NCI-H460 (cell line): ENCODE data around the gene SLC35F3. TPM values are rescaled to one million over a fixed set of nuclear protein-coding genes. Genes with fewer than 3 reads are reported as not detected.
"Not testable (repeated sequence)": the region's sequence is repeated elsewhere in the genome, so short reads cannot be mapped to it uniquely, and the experiment has no call there.

ENCODE experiments used
- DNase-seq: peaks from one replicate; pipeline ENCODE4 v3.0.0-alpha.2; 2016; ENCODE audit warnings: low read depth; ENCODE audit errors: extremely low read depth
- total RNA-seq: library from RNA; depleted of rRNA; stranded (reverse); fragments of >200 nt; shearing (Covaris generic); gene quantifications from 2 replicates; pipeline ENCODE4 v1.2.3, GENCODE V29; 2014

SLC35F3 gene
- total RNA-seq, 1 experiment from 2014 or later = 3.5 TPM

DNA sequence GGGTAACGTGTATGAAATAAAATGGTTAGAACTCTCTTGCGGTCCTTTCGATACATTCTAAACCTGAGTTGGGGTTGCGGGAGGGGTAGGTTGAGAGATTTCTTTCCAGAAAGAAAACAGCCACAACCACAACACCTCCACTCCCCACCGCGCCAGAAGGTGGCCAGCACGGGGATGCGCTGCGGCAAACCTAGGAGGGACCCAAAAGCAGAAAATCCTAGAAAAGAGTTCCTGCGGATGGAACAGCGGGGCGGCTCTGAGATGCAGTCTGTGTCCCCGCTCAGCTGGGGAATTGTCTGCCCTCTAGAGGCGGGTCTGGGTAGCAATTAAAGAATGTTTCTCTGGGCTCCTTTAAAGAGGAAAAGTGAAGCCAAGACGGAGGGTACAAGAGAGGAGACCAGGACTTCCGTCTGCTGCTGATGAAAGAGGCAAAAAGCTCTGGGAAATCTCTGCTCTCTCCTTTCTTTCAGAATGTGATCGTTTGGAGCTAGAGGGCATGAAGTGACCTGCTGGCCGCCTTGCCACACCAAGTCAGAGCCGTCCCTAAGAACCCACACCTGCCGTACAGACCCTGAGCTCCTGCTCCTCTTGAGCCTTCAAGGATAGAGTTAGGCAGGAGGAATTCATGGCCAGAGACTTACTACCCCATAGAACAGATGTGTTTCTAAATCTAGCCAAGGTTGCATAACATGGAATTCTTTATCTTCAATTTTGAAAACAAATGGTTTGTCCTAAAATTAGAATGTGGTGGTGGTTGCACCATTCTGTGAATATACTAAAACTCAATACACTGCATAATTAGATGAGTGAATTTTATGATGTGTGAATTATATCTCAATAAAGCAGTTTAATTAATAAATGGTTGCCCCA, 422.3 kb downstream of the SLC35F3 start:
- peak; percentile 75 for DNase-seq

DNA sequence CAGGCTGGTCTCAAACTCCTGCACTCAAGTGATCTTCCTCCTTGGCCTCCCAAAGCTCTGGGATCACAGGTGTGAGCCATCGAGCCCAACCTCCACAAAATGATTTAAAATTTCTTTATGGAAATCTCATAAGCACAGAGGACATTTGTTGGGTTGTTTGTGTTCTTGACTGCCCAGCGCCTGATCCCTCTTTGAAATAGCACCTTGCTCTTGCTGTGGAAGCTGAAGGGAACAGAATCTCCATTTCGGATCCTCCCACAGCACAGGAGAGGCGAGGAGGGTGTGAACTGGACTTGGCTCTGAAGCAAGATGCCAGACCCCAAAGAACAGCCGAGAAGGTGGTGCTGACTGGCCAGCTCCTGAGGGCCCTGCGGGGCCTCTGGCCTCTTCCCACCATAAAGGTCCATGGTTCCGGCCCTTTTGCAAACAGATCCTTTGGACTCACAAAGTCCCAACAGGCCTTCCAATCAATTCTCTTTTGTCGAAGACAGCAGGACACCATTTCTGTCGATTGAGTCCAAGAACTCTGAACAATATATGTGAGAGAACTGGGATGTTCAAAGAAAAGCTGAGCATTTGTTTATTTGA, 423.2 kb downstream of the SLC35F3 start:
- DNase-seq = no peak

DNA sequence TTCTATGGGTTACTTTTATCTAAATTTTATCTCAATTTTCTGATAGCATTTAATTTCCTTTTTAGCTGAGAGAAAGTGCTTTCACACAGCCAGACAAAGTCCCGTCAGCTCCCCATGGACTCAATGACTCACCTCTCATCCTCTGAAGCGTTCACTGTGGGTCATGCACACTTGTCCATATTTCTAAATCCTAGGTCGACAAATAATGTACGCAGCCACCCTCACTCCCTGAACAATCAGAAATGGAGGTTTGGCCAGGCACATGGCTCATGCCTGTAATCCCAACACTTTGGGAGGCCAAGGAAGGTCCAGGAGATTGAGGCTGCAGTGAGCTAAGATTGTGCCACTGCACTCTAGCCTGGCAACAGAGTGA, 426.4 kb downstream of the SLC35F3 start:
- peak; percentile 26 for DNase-seq

DNA sequence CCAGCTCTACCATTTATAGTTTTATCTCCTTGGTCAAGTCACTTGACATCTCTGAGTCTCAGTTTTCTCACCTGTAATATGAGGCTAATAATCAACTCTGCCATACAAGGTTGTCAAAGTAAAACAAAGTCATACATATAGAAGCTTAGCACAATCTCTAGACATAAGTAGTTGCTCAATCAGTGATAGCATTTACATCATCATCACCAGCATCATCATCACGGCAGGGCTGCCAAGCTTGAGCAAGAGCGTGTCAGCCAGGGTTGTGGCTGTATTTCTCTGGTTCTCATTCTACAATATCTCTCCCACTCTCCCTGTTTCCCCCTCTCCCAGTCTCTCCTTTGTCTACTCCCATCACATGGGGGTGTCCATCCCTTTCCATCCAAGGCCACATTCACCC, 427.0 kb downstream of the SLC35F3 start:
- DNase-seq = peak; percentile 72

DNA sequence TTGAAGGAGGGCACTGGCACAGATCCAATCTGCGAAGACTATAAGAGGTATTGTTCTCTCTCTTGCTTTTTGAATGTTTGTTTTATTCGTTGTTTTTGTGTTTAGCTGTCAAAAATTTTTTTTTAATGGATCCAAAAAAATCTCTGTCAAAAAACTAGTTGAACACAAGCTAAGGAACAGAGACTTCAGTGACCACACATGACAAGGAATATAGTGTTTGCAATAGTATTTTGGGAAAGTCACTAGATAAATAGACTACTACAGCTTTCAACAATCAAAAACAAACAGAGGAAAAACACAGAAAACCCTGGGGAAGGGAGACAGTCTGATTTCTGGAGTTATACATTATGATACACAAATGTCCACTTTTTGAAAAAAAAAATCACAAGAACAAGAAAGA, 431.9 kb downstream of the SLC35F3 start:
- DNase-seq = no peak

DNA sequence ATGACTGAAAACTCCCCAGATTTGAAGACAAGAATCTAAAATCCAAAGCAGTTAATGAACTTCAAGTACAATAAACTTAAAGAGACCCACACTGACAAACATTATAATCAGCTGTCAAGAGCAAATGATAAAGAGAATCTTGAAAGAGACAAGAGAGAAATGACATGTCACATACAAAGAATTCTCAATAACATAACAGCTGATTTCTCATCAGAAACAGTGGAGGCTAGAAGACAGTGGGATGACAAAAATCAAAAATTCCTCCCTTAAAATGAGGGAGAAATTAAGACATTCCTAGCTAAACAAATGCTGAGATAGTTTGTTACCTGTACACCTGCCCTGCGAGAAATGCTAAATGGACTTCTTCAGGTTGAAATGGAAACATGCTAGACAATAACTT, 432.8 kb downstream of the SLC35F3 start:
- no peak for DNase-seq

DNA sequence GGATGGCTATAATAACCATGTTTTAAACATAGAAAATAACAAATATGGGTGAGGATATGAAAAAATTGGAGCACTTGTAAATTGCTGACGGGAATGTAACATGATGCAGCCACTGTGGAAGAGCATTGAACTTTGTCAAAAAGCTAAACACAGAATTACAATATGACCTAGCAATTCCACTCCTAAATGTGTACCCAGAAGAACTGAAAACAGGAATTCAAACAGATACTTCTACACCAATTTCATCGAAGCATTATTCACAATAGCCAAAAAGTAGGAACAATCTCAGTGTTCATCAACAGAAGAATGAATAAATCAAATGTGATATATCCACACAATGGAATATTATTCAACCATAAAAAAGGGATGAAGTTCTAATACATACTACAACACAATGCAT, 436.1 kb downstream of the SLC35F3 start:
- DNase-seq = no peak

DNA sequence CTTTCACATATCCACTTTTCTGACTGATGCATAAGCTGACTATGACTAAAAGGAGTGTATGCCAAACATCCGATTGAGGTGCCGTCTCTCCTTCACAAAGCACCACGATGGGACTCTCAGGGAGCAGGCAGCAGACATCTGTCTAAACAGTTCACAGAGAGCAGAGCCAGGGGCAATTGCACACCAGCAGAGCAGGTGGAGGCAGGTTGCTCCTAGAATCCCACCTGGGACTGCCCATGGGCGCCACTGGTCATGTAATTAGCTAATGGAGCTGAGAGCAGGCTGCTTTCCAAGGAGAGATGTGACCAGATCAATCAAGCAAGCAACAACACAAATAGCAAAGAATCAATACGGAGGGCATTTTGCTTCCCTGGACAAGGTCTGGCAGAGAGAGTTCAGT, 438.3 kb downstream of the SLC35F3 start:
- no peak for DNase-seq

DNA sequence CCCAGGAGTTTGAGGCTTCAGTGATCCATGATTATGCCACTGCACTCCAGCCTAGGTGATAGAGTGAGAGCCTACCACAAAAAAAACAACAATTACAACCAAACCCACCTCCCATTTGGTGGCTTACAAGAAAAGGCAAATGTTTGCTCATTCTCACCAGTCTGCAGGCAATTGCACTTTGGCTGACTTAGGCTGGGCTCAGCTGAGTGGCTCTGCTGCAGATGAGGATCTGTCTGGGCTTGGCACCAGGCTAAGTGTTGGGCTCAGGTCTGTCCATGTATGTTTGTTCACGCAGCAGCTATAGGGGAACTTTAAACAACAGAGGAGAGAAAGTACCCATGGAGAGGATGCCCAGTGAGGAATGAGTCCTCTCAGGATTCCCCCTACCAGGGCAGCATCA, 440.8 kb downstream of the SLC35F3 start:
- no peak for DNase-seq

DNA sequence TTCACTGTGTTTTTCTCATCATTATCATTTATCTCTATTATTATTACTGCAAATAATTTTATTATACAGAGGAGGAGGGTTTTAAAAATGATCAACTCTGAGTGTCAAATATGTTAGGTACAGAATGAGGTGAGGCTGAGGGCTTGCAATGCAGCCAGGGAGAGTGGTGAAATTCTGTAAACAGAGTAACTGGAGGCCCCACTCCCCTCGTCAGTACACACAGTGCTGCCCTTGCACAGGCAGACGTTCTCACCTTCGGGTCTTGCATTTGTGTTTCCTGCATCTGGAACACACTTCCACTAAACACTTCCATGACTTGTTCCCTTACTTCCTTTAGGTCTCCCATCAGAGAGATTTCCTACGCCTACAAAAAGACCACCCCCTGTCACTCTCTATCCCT, 444.5 kb downstream of the SLC35F3 start:
- DNase-seq = no peak

DNA sequence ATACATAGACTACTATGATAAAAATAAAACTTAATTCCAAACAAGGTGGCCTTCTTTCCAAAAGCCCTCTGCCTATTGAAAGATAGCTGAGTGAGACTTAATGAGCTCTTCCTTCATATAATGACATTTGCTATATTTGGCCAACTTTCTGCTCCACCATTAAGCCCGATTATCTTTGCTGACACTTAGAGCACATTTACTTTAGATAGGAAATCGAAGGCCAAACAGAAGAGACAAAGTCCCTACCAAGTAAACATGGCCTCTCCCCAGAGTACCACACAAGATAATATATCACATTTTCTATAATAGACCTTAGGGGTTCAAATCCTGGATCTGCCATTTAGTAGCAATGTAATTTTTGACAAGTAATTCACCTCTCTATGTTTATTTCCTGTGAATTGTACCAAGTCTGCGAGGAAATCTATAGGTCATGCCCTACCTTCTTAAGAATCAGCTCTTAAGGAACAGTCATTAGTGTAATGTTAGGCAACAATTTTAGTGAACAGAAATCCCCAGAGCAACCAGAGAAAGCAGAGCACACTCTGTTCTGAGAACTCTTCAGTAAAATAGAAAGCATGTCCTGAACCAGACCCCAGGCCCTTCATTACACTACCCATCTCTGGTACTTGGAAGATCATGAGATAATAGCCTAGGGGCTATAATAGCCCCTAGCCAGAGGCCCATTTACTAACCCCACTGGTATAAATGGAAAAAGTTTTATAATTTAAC, 451.5 kb downstream of the SLC35F3 start:
- DNase-seq = no peak

DNA sequence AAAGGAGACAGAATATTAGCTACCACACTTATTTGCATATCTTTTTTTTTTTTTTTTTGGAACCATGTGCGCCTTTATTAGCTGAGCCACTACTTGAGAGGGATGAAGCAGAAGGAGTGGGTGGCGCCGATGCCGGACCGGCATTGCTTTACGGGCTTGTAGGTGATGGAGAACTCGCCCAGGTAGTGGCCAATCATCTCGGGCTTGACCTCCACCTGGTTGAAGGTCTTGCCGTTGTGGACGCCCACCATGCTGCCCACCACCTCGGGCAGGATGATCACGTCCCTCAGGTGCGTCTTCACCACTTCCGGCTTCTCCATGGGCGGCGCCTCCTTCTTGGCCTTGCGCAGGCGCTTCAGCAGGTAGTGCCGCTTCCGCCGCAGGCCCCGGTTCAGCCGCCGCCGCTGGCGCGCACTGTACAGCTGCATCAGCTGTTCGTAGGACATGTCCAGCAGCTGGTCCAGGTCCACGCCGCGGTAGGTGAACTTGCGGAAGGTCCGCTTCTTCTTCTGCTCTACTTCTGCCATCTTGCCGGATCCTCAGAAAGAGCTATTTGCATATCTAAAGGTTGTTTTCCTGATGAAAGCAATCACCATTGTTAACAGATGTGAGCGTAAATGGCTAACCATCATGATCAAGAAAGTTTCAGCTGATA, 452.3 kb downstream of the SLC35F3 start:
- DNase-seq = not testable (repeated sequence)

DNA sequence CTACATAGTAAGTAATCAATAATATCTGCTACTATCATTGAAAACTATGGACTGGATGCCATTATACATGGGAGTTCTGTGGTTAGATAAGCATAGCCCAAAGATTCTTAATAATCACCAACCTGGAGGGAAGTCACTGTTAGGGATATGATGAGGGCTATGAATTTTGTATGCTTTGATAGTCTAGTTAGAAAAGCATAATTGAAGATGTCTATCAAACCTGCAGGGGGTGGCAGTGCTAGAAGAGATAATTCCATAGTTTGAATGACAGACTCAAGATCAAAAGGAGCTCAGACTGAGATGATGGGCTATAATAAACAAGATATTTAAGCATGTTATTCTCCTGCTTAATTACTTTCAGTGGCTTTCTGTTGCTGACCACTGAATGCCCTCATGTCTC, 453.4 kb downstream of the SLC35F3 start:
- DNase-seq = no peak

DNA sequence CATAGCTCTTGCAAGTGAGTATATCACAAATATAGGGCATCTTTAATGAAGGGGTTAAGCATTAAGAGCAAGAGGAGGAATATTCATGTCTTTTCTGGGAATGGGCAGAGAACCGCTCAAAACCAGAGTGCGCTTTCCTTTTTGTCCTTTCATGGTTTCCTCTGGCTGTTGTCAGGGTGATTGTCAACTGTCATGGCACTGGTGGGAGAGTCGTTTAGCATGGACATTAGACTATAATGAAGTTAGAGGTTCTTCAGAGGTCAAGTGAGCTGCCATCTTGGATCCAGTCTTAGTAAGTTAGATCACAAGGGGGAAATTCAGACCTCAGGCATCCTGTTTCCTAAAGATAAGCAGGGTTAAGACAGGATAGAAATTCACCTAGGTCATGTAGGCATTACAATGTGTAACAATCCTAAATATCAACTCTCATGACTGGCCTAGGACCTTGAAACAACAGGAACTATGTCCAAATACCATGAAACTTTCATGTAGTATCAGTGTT, 456.7 kb downstream of the SLC35F3 start:
- DNase-seq = no peak

DNA sequence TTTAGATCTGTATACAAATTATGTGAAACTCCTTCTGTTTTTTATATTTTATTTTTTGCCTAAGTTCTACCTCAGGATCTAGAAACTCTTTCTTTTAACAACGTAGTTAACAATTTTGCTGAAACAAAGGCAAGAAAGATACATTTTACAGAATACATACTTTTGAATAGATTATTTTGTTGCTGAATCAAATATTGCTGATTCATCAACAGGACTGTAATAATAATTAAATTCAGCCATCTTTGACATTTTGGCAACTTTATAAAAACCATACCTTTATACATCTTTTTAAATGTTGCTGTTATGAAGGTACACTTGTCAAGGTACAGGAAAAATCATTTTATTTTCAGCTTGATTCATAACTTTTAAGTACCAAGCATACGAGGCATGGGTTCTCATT, 458.1 kb downstream of the SLC35F3 start:
- no peak for DNase-seq

DNA sequence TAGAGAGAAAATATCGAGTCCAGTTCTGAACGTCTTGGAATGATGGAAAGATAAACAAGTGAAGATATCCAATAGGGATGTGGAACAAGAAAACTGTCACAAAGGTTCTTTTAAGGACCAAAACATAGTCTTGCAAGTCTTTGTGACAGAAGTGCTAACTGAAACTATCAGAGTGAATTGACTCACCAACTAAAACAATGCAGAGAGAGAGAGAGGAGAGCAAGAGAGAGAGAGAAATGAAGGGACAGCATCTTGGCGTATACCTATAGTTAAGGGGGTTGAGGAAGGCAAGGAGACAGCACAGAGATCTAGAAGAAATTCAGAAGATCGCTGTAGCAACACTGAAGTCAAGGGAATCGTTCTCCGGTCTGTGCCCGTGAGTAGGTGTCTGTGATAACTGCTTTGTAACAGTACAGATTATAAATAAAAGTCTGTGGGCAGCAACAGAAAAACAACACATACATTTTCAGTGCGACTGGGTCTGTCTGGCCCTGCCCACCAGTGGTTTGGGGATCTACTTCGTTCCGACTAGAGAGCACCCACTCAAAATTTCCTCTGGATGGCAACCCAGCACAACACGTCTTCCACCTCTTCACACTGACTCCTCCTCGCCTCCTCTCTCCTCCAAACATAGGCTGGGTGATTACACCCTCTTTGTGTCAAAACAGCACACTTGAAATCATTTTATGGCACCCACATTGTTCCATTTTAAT, 464.0 kb downstream of the SLC35F3 start:
- DNase-seq = peak; percentile 80

DNA sequence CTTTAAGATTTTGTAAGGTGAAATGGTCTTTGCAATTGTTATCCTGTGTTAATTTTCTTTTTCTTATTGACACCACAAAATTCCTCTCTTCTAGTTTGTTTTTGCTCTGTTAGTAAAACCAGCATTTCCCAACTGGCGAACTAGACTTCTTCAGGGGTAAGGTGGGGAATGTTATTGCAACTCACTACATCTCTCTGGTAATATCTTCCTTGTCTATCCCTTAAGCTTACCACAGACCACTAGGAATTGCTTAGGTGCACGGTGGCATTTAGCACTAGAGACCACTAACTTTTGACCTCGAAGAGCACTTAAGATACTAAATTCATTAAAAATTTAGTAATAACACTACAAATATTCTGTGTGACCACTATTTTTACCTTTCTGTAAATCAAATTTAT, 464.6 kb downstream of the SLC35F3 start:
- DNase-seq = peak; percentile 54

DNA sequence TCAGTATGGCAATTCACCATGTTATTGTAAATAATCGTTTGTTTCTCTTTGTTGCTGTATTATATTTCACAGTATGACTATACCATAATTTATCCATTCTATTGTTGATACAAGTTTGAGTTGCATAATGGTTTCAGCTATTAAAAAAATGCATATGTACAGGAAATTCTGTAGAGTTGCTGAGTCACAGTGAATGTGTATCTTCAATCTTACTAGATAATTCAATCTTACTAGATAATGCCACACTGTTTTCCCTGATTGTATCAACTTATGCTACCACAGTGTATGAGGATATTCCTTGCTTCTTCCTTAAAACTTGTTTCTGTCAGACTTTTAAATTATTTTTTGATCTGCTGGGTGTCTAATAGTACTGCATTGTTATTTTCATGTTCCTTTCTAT, 465.3 kb downstream of the SLC35F3 start:
- peak; percentile 96 for DNase-seq

DNA sequence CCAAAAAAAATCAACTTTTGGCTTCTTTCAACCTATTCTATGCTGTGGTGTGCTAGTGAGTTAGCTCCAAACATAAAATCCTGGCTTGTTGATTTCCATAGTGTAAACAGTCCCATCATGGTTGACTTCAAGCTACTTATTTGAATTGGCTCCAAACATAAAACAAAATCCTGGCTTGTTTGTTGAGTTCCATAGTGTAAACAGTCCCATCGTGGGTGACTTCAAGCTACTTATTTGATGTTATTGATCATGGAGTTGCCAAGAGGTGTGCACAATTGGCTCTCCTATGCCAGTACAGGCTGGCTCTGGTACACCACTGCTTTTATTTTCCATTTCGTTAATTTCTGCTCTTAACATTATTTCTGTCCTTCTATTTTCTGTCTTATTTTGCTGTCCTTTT, 466.9 kb downstream of the SLC35F3 start:
- DNase-seq = peak; percentile 83

DNA sequence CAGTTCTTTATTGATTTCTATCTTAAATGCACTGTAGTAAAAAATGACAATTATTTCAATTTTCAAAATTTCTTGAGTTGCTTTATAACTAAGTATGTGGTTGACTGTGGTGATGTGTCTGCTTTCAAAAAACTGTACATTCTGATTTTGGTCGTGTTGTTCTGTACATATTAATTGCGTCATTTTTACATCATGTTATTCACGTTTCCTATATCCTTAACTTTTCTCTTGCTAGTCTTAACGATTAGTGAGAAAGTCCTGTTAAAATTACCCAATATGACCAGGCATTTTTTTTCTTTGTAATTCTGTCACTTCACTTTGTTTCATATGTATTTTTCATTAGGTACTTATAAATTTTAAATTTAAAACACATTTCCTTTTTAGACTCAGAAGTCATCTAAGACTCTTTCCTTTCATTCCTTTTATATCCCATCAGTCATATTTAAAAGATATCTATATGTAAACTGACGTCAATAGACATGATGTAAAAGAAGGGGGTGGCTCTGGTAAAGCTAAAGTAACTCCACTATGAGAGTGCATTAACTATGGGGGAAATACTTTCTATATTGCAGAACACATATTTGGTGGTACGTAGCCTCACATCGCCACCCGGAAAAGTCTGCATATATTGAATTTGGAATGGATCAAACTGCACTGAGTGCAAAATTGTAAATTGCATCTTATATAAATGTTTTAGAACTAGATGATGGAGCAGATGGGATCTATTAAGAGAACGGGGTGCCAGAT, 467.7 kb downstream of the SLC35F3 start:
- DNase-seq = peak; percentile 71
